ENCODE results near the gene OSBPL10. TPM values are rescaled to one million over a fixed set of nuclear protein-coding genes. Genes with fewer than 3 reads are reported as not detected.

The OSBPL10 gene
- total and polyA plus RNA-seq, 7 donors: 0.75 to 4.6 (median 2.3) TPM

DNA sequence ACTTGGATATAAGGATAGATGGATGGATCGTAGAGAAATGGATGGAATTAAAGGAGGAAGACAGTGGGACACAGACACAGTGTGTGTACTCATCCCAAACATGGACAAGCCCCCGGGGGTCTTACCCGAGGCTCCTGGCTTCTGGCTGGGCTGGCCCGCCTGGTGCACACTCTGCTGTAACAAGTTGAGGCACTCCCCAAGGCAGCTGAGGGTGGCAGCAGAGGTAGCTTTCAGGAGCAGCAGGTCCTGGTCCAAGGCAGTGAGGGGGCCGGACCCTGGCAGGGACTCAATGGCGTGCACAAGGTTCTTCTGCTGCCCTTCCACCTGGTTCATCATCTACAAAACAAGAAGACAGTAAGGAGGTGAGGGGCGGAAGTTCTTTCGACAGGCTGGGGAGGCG lies 233.3 kb downstream of the OSBPL10 start:
- Histone ChIP-seq H3K4me3 (no peak overlapping the region), H3K27ac (no peak overlapping the region), H3K4me1 (no peaks in the 10 kb centered on the region), H3K9me3 (no peaks in the 10 kb centered on the region), H3K27me3 (ENCODE audit: insufficient read depth in 3 of 3, low read length in 2 of 3) (no peaks in the 10 kb centered on the region), H3K36me3 (ENCODE audit: insufficient read depth in 1 of 2, low read depth in 1 of 2) (no peaks in the 10 kb centered on the region)
- TF ChIP-seq, protein P1, sequence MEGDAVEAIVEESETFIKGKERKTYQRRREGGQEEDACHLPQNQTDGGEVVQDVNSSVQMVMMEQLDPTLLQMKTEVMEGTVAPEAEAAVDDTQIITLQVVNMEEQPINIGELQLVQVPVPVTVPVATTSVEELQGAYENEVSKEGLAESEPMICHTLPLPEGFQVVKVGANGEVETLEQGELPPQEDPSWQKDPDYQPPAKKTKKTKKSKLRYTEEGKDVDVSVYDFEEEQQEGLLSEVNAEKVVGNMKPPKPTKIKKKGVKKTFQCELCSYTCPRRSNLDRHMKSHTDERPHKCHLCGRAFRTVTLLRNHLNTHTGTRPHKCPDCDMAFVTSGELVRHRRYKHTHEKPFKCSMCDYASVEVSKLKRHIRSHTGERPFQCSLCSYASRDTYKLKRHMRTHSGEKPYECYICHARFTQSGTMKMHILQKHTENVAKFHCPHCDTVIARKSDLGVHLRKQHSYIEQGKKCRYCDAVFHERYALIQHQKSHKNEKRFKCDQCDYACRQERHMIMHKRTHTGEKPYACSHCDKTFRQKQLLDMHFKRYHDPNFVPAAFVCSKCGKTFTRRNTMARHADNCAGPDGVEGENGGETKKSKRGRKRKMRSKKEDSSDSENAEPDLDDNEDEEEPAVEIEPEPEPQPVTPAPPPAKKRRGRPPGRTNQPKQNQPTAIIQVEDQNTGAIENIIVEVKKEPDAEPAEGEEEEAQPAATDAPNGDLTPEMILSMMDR (IDR thresholded peaks at IDR 0.05): no peak
- intact Hi-C loops (cut with DNase I): no loop called here
- WGBS, 3 donors: 93 to 96% (median 95%) methylated on average over 9 of the region's 9 CpGs
- DNase-seq: no peak
- no peak for ATAC-seq

GRCh38 chr3:31744913-31745312 lies 236.1 kb downstream of the OSBPL10 start:
- no peak for DNase-seq
- no peaks in the 10 kb centered on the region for H3K9me3 ChIP-seq
- no peak overlapping the region for H3K27ac ChIP-seq
- H3K4me3 ChIP-seq: no peak overlapping the region
- no peak for ATAC-seq
- H3K27me3 ChIP-seq (ENCODE audit: insufficient read depth in 3 of 3, low read length in 2 of 3): no peaks in the 10 kb centered on the region
- TF ChIP-seq, protein P1 (IDR thresholded peaks at IDR 0.05): no peak
- 95 to 98% (median 96%) methylated on average over 8 of the region's 8 CpGs for WGBS, 3 donors
- H3K36me3 ChIP-seq (ENCODE audit: insufficient read depth in 1 of 2, low read depth in 1 of 2): no peaks in the 10 kb centered on the region
- intact Hi-C loops (cut with DNase I): no loop called here
- no peaks in the 10 kb centered on the region for H3K4me1 ChIP-seq

- Histone ChIP-seq H3K4me1 (no peaks in the 10 kb centered on the region), H3K4me3 (no peak overlapping the region), H3K9me3 (no peaks in the 10 kb centered on the region), H3K27me3 (ENCODE audit: insufficient read depth in 3 of 3, low read length in 2 of 3) (no peaks in the 10 kb centered on the region), H3K36me3 (ENCODE audit: insufficient read depth in 1 of 2, low read depth in 1 of 2) (no peaks in the 10 kb centered on the region), H3K27ac (no peak overlapping the region)
- DNase-seq: no peak
- intact Hi-C loops (cut with DNase I): no loop called here
- ATAC-seq: no peak
- WGBS, 3 donors: 78 to 84% (median 82%) methylated on average over 5 of the region's 5 CpGs
- TF ChIP-seq, protein P1 (IDR thresholded peaks at IDR 0.05): no peak
Observed at GRCh38 chr3:31743331-31744089, 237.6 kb downstream of the OSBPL10 start.

- H3K4me3 ChIP-seq: no peak overlapping the region
- WGBS, 3 donors: 95 to 100% (median 96%) methylated on average over 1 of the region's 1 CpG
- ATAC-seq (no peak), DNase-seq (no peak)
- no peaks in the 10 kb centered on the region for H3K27me3 ChIP-seq (ENCODE audit: insufficient read depth in 3 of 3, low read length in 2 of 3)
- no peaks in the 10 kb centered on the region for H3K4me1 ChIP-seq
- intact Hi-C loops (cut with DNase I): no loop called here
- TF ChIP-seq, protein P1 (IDR thresholded peaks at IDR 0.05): no peak
- H3K36me3 ChIP-seq (ENCODE audit: insufficient read depth in 1 of 2, low read depth in 1 of 2): no peaks in the 10 kb centered on the region
- H3K27ac ChIP-seq: no peak overlapping the region
- no peaks in the 10 kb centered on the region for H3K9me3 ChIP-seq
Observed at GRCh38 chr3:31740397-31740796, 240.7 kb downstream of the OSBPL10 start.

GRCh38 chr3:31738412-31738811 lies 242.7 kb downstream of the OSBPL10 start:
- ATAC-seq: no peak
- intact Hi-C loops (cut with DNase I): no loop called here
- TF ChIP-seq, protein P1 (IDR thresholded peaks at IDR 0.05): no peak
- no peak for DNase-seq
- Histone ChIP-seq H3K4me1 (no peaks in the 10 kb centered on the region), H3K27ac (no peak overlapping the region), H3K27me3 (ENCODE audit: insufficient read depth in 3 of 3, low read length in 2 of 3) (no peaks in the 10 kb centered on the region), H3K9me3 (no peaks in the 10 kb centered on the region), H3K4me3 (no peak overlapping the region), H3K36me3 (ENCODE audit: insufficient read depth in 1 of 2, low read depth in 1 of 2) (no peaks in the 10 kb centered on the region)
- WGBS, 3 donors: 46 to 50% (median 47%) methylated on average over 7 of the region's 7 CpGs

Measured in psoas muscle (tissue), 8 donors.